H1 (cell line): Measurements from ENCODE around the gene AFF2. TPM values are rescaled to one million over a fixed set of nuclear protein-coding genes. Genes with fewer than 3 reads are reported as not detected.

Experiments used
- CTCF ChIA-PET: fragments of 300-600 bp; sonication (Branson Sonifier 250); formaldehyde crosslinking; loops from one replicate; lab custom pipeline; 2021; ENCODE audit not compliant: partially characterized antibody; lab: Charles Lee
- POLR2A ChIA-PET: fragments of 300-600 bp; sonication (Branson Sonifier 250); formaldehyde crosslinking; loops from one replicate; lab custom pipeline; 2021; ENCODE audit warnings: inconsistent platforms; ENCODE audit not compliant: partially characterized antibody; lab: Charles Lee
- DNase-seq, 2 experiments: peaks; one replicate each; pipeline versions ENCODE4 v3.0.0 to v3.0.0-alpha.2; 2010 to 2022; ENCODE audit warnings: low spot score in 2 of 2, low read depth in 1 of 2, mixed read lengths in 1 of 2
- FAIRE-seq: peaks from 2 replicates; lab custom pipeline; 2011; peaks lifted over from hg19 to GRCh38; lab: Jason Lieb, UNC
- H2AFZ ChIP-seq: 2 replicates; pipeline ENCODE4 v1.8.1; 2012; ENCODE audit warnings: low read length, inconsistent platforms
- H2AK5ac ChIP-seq: 2 replicates; pipeline ENCODE4 v1.6.1; 2013; ENCODE audit warnings: low read depth, low read length
- H2BK120ac ChIP-seq: replicated peaks from 2 replicates; pipeline ENCODE3; 2013; ENCODE audit warnings: low read depth, low read length, inconsistent platforms
- H2BK12ac ChIP-seq: 2 replicates; pipeline ENCODE4 v1.6.1; 2013; ENCODE audit warnings: low read depth, low read length
- H2BK15ac ChIP-seq: 2 replicates; pipeline ENCODE4 v1.6.1; 2013; ENCODE audit warnings: low read length
- H2BK20ac ChIP-seq: 2 replicates; pipeline ENCODE4 v1.6.1; 2013; ENCODE audit warnings: low read length
- H2BK5ac ChIP-seq: 2 replicates; pipeline ENCODE4 v1.6.1; 2013; ENCODE audit warnings: low read depth, low read length
- H3K14ac ChIP-seq: 2 replicates; pipeline ENCODE4 v1.6.1; 2013; ENCODE audit warnings: inconsistent platforms; ENCODE audit not compliant: insufficient read length
- H3K18ac ChIP-seq: 2 replicates; pipeline ENCODE4 v1.6.1; 2013; ENCODE audit warnings: low read length; ENCODE audit errors: extremely low read depth
- H3K23ac ChIP-seq: 2 replicates; pipeline ENCODE4 v1.6.1; 2013; ENCODE audit warnings: inconsistent platforms; ENCODE audit not compliant: insufficient read length
- H3K23me2 ChIP-seq: 2 replicates; pipeline ENCODE4 v1.6.1; 2013; ENCODE audit warnings: low read depth, low read length
- H3K27ac ChIP-seq: 2 replicates; pipeline ENCODE4 v1.6.1; 2011; ENCODE audit warnings: low read depth, low read length, inconsistent platforms
- H3K27me3 ChIP-seq, 4 experiments: replicated peaks in 1 of 4; 1 replicate in 1 of 4; 2 replicates in 3 of 4; pipeline versions ENCODE4 v1.6.1 to v1.8.1; 2011 to 2013; ENCODE audit warnings: low read length in 3 of 4, mild to moderate bottlenecking in 3 of 4, inconsistent platforms in 2 of 4, mixed read lengths in 2 of 4, moderate library complexity in 1 of 4; ENCODE audit not compliant: control insufficient read depth in 3 of 4, insufficient read depth in 3 of 4; ENCODE audit errors: extremely low read depth in 1 of 4
- H3K36me3 ChIP-seq, 4 experiments: 2 replicates each; pipeline versions ENCODE4 v1.6.1 to v1.8.1; 2011 to 2013; ENCODE audit warnings: mild to moderate bottlenecking in 4 of 4, low read length in 3 of 4, moderate library complexity in 2 of 4, control low read depth in 1 of 4, inconsistent platforms in 1 of 4; ENCODE audit not compliant: insufficient read depth in 4 of 4, control insufficient read depth in 2 of 4
- H3K4ac ChIP-seq: replicated peaks from 2 replicates; pipeline ENCODE3; 2013; ENCODE audit warnings: low read length, low read depth, mixed read lengths, inconsistent platforms; ENCODE audit not compliant: insufficient read length
- H3K4me1 ChIP-seq, 4 experiments: replicated peaks in 1 of 4; 1 replicate in 1 of 4; 2 replicates in 3 of 4; pipeline versions ENCODE4 v1.6.1 to v1.8.1; 2011 to 2013; ENCODE audit warnings: low read length in 3 of 4, inconsistent platforms in 2 of 4, mixed read lengths in 1 of 4; ENCODE audit not compliant: insufficient read depth in 4 of 4, control insufficient read depth in 3 of 4
- H3K4me2 ChIP-seq, 2 experiments: 2 replicates each; pipeline versions ENCODE4 v1.6.1 to v1.8.1; 2011 to 2013; ENCODE audit warnings: low read depth in 2 of 2, low read length in 2 of 2, control low read depth in 1 of 2, inconsistent platforms in 1 of 2, mild to moderate bottlenecking in 1 of 2; ENCODE audit not compliant: insufficient read depth in 1 of 2
- H3K4me3 ChIP-seq, 4 experiments: fragments of 200-600, 300-600 bp in 1 of 4; sonication (generic), shearing (Covaris generic), sonication (Bioruptor Twin) in 1 of 4; 2 replicates each; pipeline versions ENCODE4 v1.5.1 to v1.8.1; 2011 to 2016; ENCODE audit warnings: low read length in 4 of 4, low read depth in 3 of 4, control low read depth in 2 of 4, inconsistent platforms in 2 of 4, mild to moderate bottlenecking in 2 of 4, mixed read lengths in 1 of 4, moderate library complexity in 1 of 4; ENCODE audit not compliant: insufficient read depth in 2 of 4; ENCODE audit errors: extremely low read depth in 1 of 4
- H3K56ac ChIP-seq: replicated peaks from 2 replicates; pipeline ENCODE3; 2013; ENCODE audit warnings: low read depth, mild to moderate bottlenecking, mixed read lengths, low read length, inconsistent platforms; ENCODE audit not compliant: insufficient read length
- H3K79me1 ChIP-seq: 2 replicates; pipeline ENCODE4 v1.6.1; 2013; ENCODE audit warnings: low read depth, low read length, control low read depth
- H3K79me2 ChIP-seq, 2 experiments: 2 replicates each; pipeline versions ENCODE4 v1.6.1 to v1.8.1; 2012 to 2013; ENCODE audit warnings: low read length in 2 of 2, mild to moderate bottlenecking in 2 of 2, inconsistent platforms in 1 of 2; ENCODE audit not compliant: insufficient read depth in 2 of 2, control insufficient read depth in 1 of 2
- H3K9ac ChIP-seq, 4 experiments: replicated peaks in 1 of 4; 1 replicate in 1 of 4; 2 replicates in 3 of 4; pipeline versions ENCODE4 v1.6.1 to v1.8.1; 2011 to 2013; ENCODE audit warnings: low read depth in 3 of 4, low read length in 3 of 4, control low read depth in 2 of 4, mild to moderate bottlenecking in 2 of 4, moderate library complexity in 2 of 4, inconsistent platforms in 1 of 4; ENCODE audit errors: extremely low read depth in 1 of 4
- H3K9me3 ChIP-seq, 2 experiments: 2 replicates each; pipeline versions ENCODE4 v1.6.1 to v1.8.1; 2012 to 2013; ENCODE audit warnings: mild to moderate bottlenecking in 2 of 2, moderate library complexity in 2 of 2, control low read depth in 1 of 2, inconsistent platforms in 1 of 2, low read depth in 1 of 2, low read length in 1 of 2, mixed read lengths in 1 of 2; ENCODE audit not compliant: insufficient read depth in 2 of 2
- H4K20me1 ChIP-seq, 2 experiments: replicated peaks in 1 of 2; 2 replicates each; pipeline versions ENCODE3 to v1.8.1; 2011 to 2013; ENCODE audit warnings: inconsistent platforms in 2 of 2, low read length in 2 of 2, mild to moderate bottlenecking in 1 of 2; ENCODE audit not compliant: insufficient read depth in 2 of 2, control insufficient read depth in 1 of 2
- H4K5ac ChIP-seq: 2 replicates; pipeline ENCODE4 v1.6.1; 2013; ENCODE audit warnings: low read length, low read depth, mixed read lengths, inconsistent platforms; ENCODE audit not compliant: insufficient read length
- H4K8ac ChIP-seq: 2 replicates; pipeline ENCODE4 v1.8.0; 2013; ENCODE audit warnings: mild to moderate bottlenecking, moderate library complexity, low read length, inconsistent platforms; ENCODE audit not compliant: insufficient read depth; ENCODE audit errors: extremely low read depth
- H4K91ac ChIP-seq: replicated peaks from 2 replicates; pipeline ENCODE3; 2013; ENCODE audit warnings: low read length, mixed read lengths, inconsistent platforms; ENCODE audit not compliant: insufficient read length
- CBX8 ChIP-seq: fragments of 300-800, 300-1000 bp; sonication (generic); IDR thresholded peaks from 2 replicates; pipeline ENCODE4 v1.7.1; 2016; ENCODE audit warnings: low read depth, low read length, borderline replicate concordance
- CTBP2 ChIP-seq: IDR thresholded peaks from 2 replicates; pipeline ENCODE4 v1.7.0; 2011; ENCODE audit warnings: borderline replicate concordance, mild to moderate bottlenecking, moderate library complexity, mixed read lengths, low read length; ENCODE audit not compliant: insufficient read depth, insufficient read length
- EP300 ChIP-seq, 2 experiments: IDR thresholded peaks; 1 replicate in 1 of 2; 2 replicates in 1 of 2; pipeline ENCODE4 v1.6.1; 2011 to 2012; ENCODE audit warnings: low read depth in 2 of 2, low read length in 2 of 2, mild to moderate bottlenecking in 2 of 2, borderline replicate concordance in 1 of 2, inconsistent platforms in 1 of 2, moderate library complexity in 1 of 2
- GABPA ChIP-seq: IDR thresholded peaks from 2 replicates; pipeline ENCODE4 v1.6.1; 2011; ENCODE audit warnings: mild to moderate bottlenecking, low read length, moderate library complexity, borderline replicate concordance; ENCODE audit not compliant: insufficient read depth
- GTF2F1 ChIP-seq: IDR thresholded peaks from 2 replicates; pipeline ENCODE4 v1.6.1; 2012; ENCODE audit warnings: low read depth, low read length, improper control_type of control experiment, borderline replicate concordance
- JUN ChIP-seq: IDR thresholded peaks from 2 replicates; pipeline ENCODE4 v1.6.1; 2011; ENCODE audit warnings: low read depth, mild to moderate bottlenecking, improper control_type of control experiment, low read length
- MAFK ChIP-seq: IDR thresholded peaks from 2 replicates; pipeline ENCODE4 v1.6.1; 2012; ENCODE audit warnings: low read depth, mild to moderate bottlenecking, improper control_type of control experiment, low read length
- NANOG ChIP-seq: IDR thresholded peaks from 2 replicates; pipeline ENCODE4 v1.6.1; 2011; ENCODE audit warnings: low read length, low read depth, mild to moderate bottlenecking, inconsistent platforms; ENCODE audit not compliant: insufficient read depth, poor library complexity, severe bottlenecking
- NRF1 ChIP-seq: IDR thresholded peaks from 2 replicates; pipeline ENCODE4 v1.6.1; 2011; ENCODE audit warnings: mild to moderate bottlenecking, low read depth, low read length, improper control_type of control experiment
- POU5F1 ChIP-seq: IDR thresholded peaks from 2 replicates; pipeline ENCODE4 v1.6.1; 2011; ENCODE audit warnings: low read depth, mild to moderate bottlenecking, low read length, moderate library complexity
- SAP30 ChIP-seq: fragments of 300-600 bp; sonication (generic); IDR thresholded peaks from 2 replicates; pipeline ENCODE4 v1.7.1; 2012; ENCODE audit warnings: low read length, moderate library complexity, mild to moderate bottlenecking, inconsistent platforms; ENCODE audit not compliant: insufficient read depth, insufficient replicate concordance
- SRF ChIP-seq: IDR thresholded peaks from 2 replicates; pipeline ENCODE4 v1.6.1; 2011; ENCODE audit warnings: mild to moderate bottlenecking, low read depth, low read length, moderate library complexity
- SUZ12 ChIP-seq: fragments of 200-600 bp; sonication (generic); IDR thresholded peaks from 2 replicates; pipeline ENCODE4 v1.6.1; 2012; ENCODE audit warnings: mild to moderate bottlenecking, inconsistent platforms, low read length, moderate library complexity, mixed read lengths
- TEAD4 ChIP-seq: IDR thresholded peaks from 2 replicates; pipeline ENCODE4 v1.6.1; 2012; ENCODE audit warnings: low read depth, low read length, inconsistent platforms, mixed read lengths
- YY1 ChIP-seq: IDR thresholded peaks from 2 replicates; pipeline ENCODE4 v1.6.1; 2011; ENCODE audit warnings: low read depth, mild to moderate bottlenecking, low read length
- polyA plus RNA-seq, 7 experiments: library from polyadenylated mRNA; depleted of rRNA in 3 of 7; stranded (reverse) in 5 of 7; unstranded in 2 of 7; fragments of >200 nt in 5 of 7; fragments of 200-250 nt in 2 of 7; gene quantifications; 1 replicate in 5 of 7; 2 replicates in 1 of 7; 4 replicates in 1 of 7; pipeline versions ENCODE4 v1.2.1 to v1.2.3, GENCODE V29; 2011 to 2013; ENCODE audit warnings: missing spikeins in 2 of 7, mixed read lengths in 2 of 7
- total RNA-seq: library from RNA; stranded (reverse); fragmentation: NEBNext Ultra II Directional; extraction: Animal tissue kit (Norgen Biotek cat#: 25700); gene quantifications from 2 replicates; pipeline ENCODE4 v1.2.1, GENCODE V29; 2021

The AFF2 gene
- total and polyA plus RNA-seq, 2 of the 8 experiments (the other 6 are each of a cell fraction or from before 2014, with no cell fraction given), result 2.0 to 7.3 TPM

- CTCF ChIA-PET, result interaction anchor here (1.4 to 4.0 kb wide), 3 partner anchors 11 to 946 kb away, joined by 3 to 31 read pairs (median 15); no protein-coding TSS in a partner anchor
- Histone ChIP-seq H2BK20ac (no peak overlapping the region), H3K23ac (no peak overlapping the region), H2AFZ (no peak overlapping the region), H2BK120ac (no peak overlapping the region), H3K79me1 (no peaks in the 10 kb centered on the region), H3K27me3 (no peaks in the 10 kb centered on the region; a peak in 1 of 7 replicates), H2BK5ac (no peak overlapping the region), H2AK5ac (no peak overlapping the region), H3K79me2 (no peaks in the 10 kb centered on the region), H3K56ac (no peak overlapping the region), H3K4me2 (no peak overlapping the region), H2BK15ac (no peak overlapping the region), H3K27ac (no peak overlapping the region), H3K18ac (no peak overlapping the region), H3K36me3 (no peaks in the 10 kb centered on the region), H3K4me1 (peaks cover 0 to 7% (median 2%) of the 10 kb centered on the region in 4 experiments; a peak in 3 of 7 replicates), H2BK12ac (no peak overlapping the region), H3K23me2 (no peaks in the 10 kb centered on the region), H4K5ac (no peak overlapping the region), H4K20me1 (no peaks in the 10 kb centered on the region), H3K4ac (no peak overlapping the region), H3K9me3 (no peaks in the 10 kb centered on the region), H4K8ac (no peak overlapping the region), H3K9ac (no peak overlapping the region), H4K91ac (no peak overlapping the region), H3K14ac (no peak overlapping the region), H3K4me3 (no peak overlapping the region)
- POLR2A ChIA-PET, result no interaction called here
- FAIRE-seq (no peak), DNase-seq (no peak)
- TF ChIP-seq TEAD4 (no peak), CBX8 (no peak), GABPA (no peak), GTF2F1 (no peak), SUZ12 (no peak), CTBP2 (no peak), MAFK (no peak), YY1 (no peak), POU5F1 (no peak), JUN (no peak), SRF (no peak), SAP30 (no peak), NANOG (no peak), NRF1 (no peak), EP300 (IDR thresholded peaks at IDR 0.05; ENCODE audit: borderline replicate concordance in 1 of 2, low read depth in 2 of 2, low read length in 2 of 2) (no peak)
These were observed 41.1 kb downstream of the AFF2 start for GRCh38 chrX:148541584-148541940.
